HG02759 (cell line): ENCODE measurements around the gene TNFSF4.
"Not testable (repeated sequence)": the region's sequence is repeated elsewhere in the genome, so short reads cannot be mapped to it uniquely, and the experiment has no call there.

Experiments used
- ATAC-seq: cut with Tn5 transposase; IDR thresholded peaks from one replicate; pipeline ENCODE4 v1.9.1; 2021; ENCODE audit warnings: mild to moderate bottlenecking, moderate library complexity; ENCODE audit not compliant: unreplicated experiment

The TNFSF4 gene

DNA sequence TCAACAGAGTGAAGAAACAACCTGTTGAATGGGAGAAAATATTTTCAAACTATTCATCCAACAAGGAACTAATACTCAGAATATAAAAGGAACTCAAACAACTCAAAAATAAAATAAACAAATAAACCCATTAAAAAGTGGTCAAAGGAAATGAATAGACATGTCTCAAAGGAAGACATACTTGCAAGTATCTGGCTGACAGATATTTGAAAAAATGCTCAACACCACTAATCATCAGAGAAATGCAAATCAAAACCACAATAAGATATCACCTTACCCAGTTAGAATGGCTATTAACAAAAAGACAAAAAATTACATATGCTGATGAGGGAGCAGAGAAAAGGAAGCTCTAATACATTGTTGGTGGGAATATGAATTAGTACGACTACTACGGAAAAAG lies 38.2 kb downstream of the TNFSF4 start:
- ATAC-seq, result no peak

DNA sequence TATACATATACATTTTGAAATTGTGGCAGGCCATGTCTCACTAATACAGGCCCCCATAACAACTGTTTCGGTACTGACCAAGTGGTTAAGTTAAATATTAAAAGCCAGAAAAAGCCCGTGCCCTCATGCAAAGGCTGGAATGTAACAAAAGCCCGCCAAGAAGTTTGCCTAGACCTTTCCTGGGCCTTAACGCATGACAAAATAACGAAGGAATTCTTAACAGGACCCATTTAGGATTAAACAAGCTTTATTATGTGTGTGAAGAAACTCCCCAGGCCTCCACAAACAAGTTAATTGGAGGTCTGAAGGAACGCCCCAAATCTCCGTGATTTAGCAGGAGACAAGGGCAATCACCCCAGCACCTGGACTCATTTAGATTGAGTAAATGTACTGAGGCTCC lies 42.4 kb downstream of the TNFSF4 start:
- no peak for ATAC-seq

DNA sequence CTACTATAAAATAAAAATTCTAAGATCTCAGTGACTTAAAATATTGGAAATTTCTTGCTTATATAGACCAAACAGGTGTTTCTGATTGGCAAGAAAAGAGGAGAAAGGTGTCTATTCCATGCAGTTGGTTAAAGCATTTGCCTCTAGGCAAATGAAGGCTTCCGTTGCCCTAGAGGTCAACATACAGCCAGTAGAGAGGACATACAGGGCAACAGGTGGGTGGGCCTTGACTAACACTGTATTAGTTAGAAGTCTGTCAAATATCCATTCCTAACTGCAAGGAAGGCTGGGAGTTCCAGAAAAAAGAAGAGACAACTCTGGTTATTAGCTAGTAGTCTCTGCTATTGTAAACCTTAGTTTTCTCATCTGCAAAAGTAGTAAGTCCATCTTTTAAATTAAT lies 43.0 kb downstream of the TNFSF4 start:
- ATAC-seq, result no peak

- ATAC-seq, result no peak
Observed at GRCh38 chr1:173163222-173163621, 43.9 kb downstream of the TNFSF4 start.

DNA sequence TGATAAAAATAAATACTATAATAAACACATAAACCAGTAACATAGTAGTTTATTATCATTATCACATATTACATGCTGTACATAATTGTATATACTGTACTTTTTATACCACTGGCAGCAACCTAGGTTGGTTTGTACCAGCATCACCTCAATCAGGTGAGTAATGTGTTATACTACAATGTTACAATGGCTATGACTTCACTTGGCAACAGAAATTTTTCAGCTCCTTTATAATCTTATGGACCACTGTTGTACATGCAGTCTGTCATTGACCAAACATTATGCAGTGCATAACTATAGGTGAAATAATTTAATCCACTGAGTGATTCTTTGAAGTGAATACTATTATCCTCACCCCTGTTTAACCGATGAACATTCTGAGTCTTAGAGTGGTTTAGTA lies 44.5 kb downstream of the TNFSF4 start:
- ATAC-seq, result no peak

- no peak for ATAC-seq
Observed at GRCh38 chr1:173161510-173162221, 45.5 kb downstream of the TNFSF4 start.

GRCh38 chr1:173153964-173154363 lies 53.2 kb downstream of the TNFSF4 start:
- not testable (repeated sequence) for ATAC-seq

DNA sequence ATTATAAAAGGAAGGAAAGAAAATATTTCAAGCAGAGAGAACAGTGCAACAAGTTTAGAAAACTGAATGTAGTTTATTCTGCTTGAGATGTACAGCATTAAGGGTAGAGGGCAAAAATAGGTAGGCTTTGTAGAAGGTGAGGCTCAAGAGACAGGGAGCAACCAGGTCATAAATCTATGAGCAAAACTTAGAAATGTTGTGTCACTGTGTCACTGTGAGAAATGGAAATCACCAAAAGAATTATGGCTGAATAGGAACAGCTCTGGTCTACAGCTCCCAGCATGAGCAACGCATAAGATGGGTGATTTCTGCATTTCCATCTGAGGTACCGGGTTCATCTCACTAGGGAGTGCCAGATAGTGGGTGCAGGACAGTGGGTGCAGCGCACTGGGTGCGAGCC lies 53.6 kb downstream of the TNFSF4 start:
- no peak for ATAC-seq

GRCh38 chr1:173152598-173152997 lies 54.5 kb downstream of the TNFSF4 start:
- ATAC-seq, result no peak

DNA sequence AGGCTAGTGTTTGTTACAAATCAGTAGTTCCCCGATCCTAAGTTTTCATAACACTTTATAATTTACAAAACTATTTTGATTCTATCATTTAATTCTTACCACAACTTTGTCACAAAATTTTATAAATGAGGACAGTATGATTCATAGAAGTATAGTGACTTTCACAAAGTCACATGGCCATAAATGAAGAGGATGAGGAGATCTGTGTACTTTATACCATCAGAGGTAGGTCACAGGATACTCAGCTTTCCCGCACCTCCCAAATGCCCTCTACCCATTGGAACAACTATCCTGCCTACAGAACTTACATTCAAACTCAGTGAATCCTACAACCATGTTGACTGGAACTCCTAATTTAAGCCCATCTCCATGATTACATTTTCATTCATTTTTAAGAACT lies 56.3 kb downstream of the TNFSF4 start:
- no peak for ATAC-seq

DNA sequence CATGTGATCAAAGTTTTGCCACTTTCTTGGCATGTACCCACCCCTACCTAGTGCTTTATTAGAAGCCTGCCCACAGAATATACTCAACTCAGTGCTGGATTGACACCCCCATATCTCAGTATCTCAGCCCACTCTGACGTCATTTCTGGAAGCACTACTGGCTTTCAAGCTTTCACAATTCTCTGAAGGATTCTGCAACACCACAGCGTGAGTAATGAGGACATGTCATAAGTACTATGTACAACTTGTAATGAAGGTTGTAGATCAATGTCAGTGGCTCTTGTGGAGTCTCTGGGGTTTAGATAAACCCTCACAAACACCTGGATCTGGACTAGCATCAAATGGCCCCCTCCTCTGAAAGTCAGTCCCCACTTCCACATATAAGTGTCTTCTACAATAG lies 57.2 kb downstream of the TNFSF4 start:
- ATAC-seq, result no peak

DNA sequence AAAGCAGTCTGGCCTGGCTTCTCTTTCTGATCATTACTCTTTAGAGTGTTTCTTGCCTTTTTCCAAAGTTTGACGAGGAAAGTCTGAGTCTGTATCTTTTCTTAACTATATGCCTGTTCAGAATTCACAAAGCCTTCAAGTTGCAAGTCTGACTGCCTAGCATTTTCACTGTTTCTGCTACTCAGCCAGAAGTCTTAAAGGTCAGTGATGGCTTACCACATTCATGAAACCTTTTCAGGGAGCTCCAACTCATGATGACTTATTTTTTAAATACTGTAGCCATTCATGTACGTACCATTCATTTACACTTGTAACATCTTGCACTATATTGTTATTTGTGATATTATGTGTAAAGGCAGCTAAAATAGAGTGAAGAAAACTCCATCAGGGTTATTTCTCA lies 58.2 kb downstream of the TNFSF4 start:
- ATAC-seq, result no peak

DNA sequence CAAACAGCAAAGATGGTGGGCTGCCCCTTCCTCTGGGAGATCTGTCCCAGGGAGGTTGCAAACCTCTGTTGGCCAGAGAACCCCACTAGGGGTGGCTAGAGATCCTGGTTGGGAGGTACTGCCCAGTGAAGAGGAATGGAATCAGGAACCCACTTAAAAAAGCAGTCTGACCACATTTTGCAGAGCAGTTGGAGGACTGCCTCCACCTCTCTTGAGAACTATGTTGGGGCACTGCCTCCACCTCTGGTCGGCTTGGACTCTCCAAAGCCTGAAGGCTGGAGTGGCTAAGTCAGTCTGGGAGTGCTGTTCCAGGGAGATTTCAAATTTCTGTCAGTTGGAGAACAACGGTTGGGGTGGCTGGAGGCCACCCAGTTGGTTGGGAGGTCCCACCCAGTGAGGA lies 58.6 kb downstream of the TNFSF4 start:
- ATAC-seq, result no peak

- ATAC-seq, result no peak
Observed at GRCh38 chr1:173140733-173141132, 66.4 kb downstream of the TNFSF4 start.

- no peak for ATAC-seq
Observed at GRCh38 chr1:173139706-173140105, 67.4 kb downstream of the TNFSF4 start.

- no peak for ATAC-seq
Observed at GRCh38 chr1:173137107-173137706, 69.9 kb downstream of the TNFSF4 start.

DNA sequence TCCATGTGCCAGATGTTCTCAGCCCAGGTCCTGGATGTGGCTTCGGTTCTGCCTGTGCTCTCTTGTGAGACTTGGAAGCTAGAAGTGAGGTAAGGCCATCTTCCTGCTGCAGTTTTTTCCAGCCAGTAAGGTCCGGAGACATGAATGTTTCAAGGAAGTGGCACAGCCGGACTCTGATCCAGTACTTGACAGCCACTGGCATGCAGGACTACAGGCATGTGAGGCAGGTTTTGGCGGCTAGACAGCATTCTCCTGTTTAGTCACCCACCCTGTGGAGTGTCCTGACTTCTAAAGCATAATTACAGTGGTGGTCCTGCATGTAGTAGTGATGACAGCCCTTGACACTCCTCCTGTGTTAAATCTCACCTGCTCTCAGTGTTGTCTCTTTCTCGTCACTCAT lies 72.3 kb downstream of the TNFSF4 start:
- ATAC-seq, result no peak

DNA sequence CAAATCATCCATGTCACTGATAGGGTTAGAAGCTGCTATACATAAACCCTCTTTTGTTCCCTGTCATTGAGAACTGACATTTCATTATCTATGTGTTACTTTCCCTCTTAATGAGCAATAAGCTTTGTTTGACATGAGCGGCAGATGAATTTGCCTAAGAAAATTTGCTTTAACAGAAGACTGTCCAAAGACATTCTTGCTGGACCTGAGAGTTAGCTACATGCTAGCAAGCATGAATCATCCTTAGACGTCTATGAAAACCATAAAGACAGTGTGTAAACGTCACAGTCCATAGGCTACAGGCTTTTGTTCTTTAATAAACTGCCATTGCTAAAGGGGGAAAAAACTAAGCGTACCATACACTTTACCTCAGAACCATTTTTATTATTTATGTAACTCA lies 73.1 kb downstream of the TNFSF4 start:
- ATAC-seq, result no peak
